ENCODE measurements around the gene HS3ST6. TPM values are rescaled to one million over a fixed set of nuclear protein-coding genes. Genes with fewer than 3 reads are reported as not detected.
"Not testable (repeated sequence)": the region's sequence is repeated elsewhere in the genome, so short reads cannot be mapped to it uniquely, and the experiment has no call there.

HS3ST6 gene
- 1.8 TPM for total RNA-seq
- 1.6 TPM for polyA plus RNA-seq

- no peak for DNase-seq (ENCODE audit: extremely low spot score)
- 4% methylated on average over 69 of the region's 71 CpGs for WGBS
- H3K27ac ChIP-seq (ENCODE audit: low read depth), result no peak within 1 kb of the TSS
- no peaks in the 10 kb centered on the region for H3K36me3 ChIP-seq (ENCODE audit: insufficient read depth)
- no peaks in the 10 kb centered on the region for H3K4me1 ChIP-seq (ENCODE audit: insufficient read depth)
- peak within 1 kb of the TSS; percentile 38 for H3K4me3 ChIP-seq (ENCODE audit: low read depth, low read length)
These were observed at the start of gene HS3ST6 for GRCh38 chr16:1918351-1919326. HS3ST6 (minus strand) TSS chr16:1918415; CDS start chr16:1918323, 92 bp downstream.

- no peaks in the 10 kb centered on the region for H3K36me3 ChIP-seq (ENCODE audit: insufficient read depth)
- H3K27ac ChIP-seq (ENCODE audit: low read depth), result no peak within 1 kb of the TSS
- H3K4me1 ChIP-seq (ENCODE audit: insufficient read depth), result peaks cover 1% of the 10 kb centered on the region
- no peak within 1 kb of the TSS for H3K4me3 ChIP-seq (ENCODE audit: low read depth, low read length)
- DNase-seq (ENCODE audit: extremely low spot score), result no peak
- 97% methylated on average over 6 of the region's 6 CpGs for WGBS
These were observed 48.2 kb upstream of the HS3ST6 start, which contains the start of gene RNF151 for GRCh38 chr16:1966460-1966859. RNF151 (plus strand) TSS chr16:1966856; CDS start chr16:1966882, 26 bp downstream.

- no peak for DNase-seq (ENCODE audit: extremely low spot score)
- 22% methylated on average over 24 of the region's 24 CpGs for WGBS
- Histone ChIP-seq H3K36me3 (ENCODE audit: insufficient read depth) (no peaks in the 10 kb centered on the region), H3K27ac (ENCODE audit: low read depth) (peak overlapping the region; percentile 90), H3K4me1 (ENCODE audit: insufficient read depth) (no peaks in the 10 kb centered on the region), H3K4me3 (ENCODE audit: low read depth, low read length) (peak overlapping the region; percentile 68)
These were observed 47.3 kb upstream of the HS3ST6 start for GRCh38 chr16:1965396-1966001.

GRCh38 chr16:1964506-1965395, 46.5 kb upstream of the HS3ST6 start, which contains the start of gene RPS2:
RPS2 (minus strand) TSS chr16:1964826; CDS start chr16:1964625, 201 bp downstream.
- Histone ChIP-seq H3K4me3 (ENCODE audit: low read depth, low read length) (peak within 1 kb of the TSS; percentile 68), H3K36me3 (ENCODE audit: insufficient read depth) (no peaks in the 10 kb centered on the region), H3K27ac (ENCODE audit: low read depth) (peak within 1 kb of the TSS; percentile 90), H3K4me1 (ENCODE audit: insufficient read depth) (no peaks in the 10 kb centered on the region)
- peak; percentile 96 for DNase-seq (ENCODE audit: extremely low spot score)
- WGBS, result under 1% methylated on average over 97 of the region's 97 CpGs

GRCh38 chr16:1963806-1964505, 45.7 kb upstream of the HS3ST6 start:
- 9% methylated on average over 44 of the region's 44 CpGs for WGBS
- Histone ChIP-seq H3K27ac (ENCODE audit: low read depth) (peak overlapping the region; percentile 89), H3K36me3 (ENCODE audit: insufficient read depth) (no peaks in the 10 kb centered on the region), H3K4me3 (ENCODE audit: low read depth, low read length) (peak overlapping the region; percentile 51), H3K4me1 (ENCODE audit: insufficient read depth) (no peaks in the 10 kb centered on the region)
- no peak for DNase-seq (ENCODE audit: extremely low spot score)

- not testable (repeated sequence) for H3K4me1 ChIP-seq (ENCODE audit: insufficient read depth); H3K27ac ChIP-seq (ENCODE audit: low read depth); H3K4me3 ChIP-seq (ENCODE audit: low read depth, low read length); DNase-seq (ENCODE audit: extremely low spot score); H3K36me3 ChIP-seq (ENCODE audit: insufficient read depth)
- 89% methylated on average over 37 of the region's 37 CpGs for WGBS
These were observed 44.2 kb upstream of the HS3ST6 start for GRCh38 chr16:1962161-1963153.

- DNase-seq (ENCODE audit: extremely low spot score), result no peak
- WGBS, result 63% methylated on average over 6 of the region's 6 CpGs
- no peak overlapping the region for H3K27ac ChIP-seq (ENCODE audit: low read depth)
- no peaks in the 10 kb centered on the region for H3K36me3 ChIP-seq (ENCODE audit: insufficient read depth)
- no peak overlapping the region for H3K4me3 ChIP-seq (ENCODE audit: low read depth, low read length)
- no peaks in the 10 kb centered on the region for H3K4me1 ChIP-seq (ENCODE audit: insufficient read depth)
These were observed 43.4 kb upstream of the HS3ST6 start for GRCh38 chr16:1961651-1962067.

- Histone ChIP-seq H3K27ac (ENCODE audit: low read depth) (no peak overlapping the region), H3K4me1 (ENCODE audit: insufficient read depth) (no peaks in the 10 kb centered on the region), H3K4me3 (ENCODE audit: low read depth, low read length) (no peak overlapping the region), H3K36me3 (ENCODE audit: insufficient read depth) (no peaks in the 10 kb centered on the region)
- 51% methylated on average over 20 of the region's 20 CpGs for WGBS
- DNase-seq (ENCODE audit: extremely low spot score), result no peak
These were observed 42.7 kb upstream of the HS3ST6 start for GRCh38 chr16:1960665-1961630.

GRCh38 chr16:1959269-1960039, 41.2 kb upstream of the HS3ST6 start, which contains the start of gene NDUFB10:
NDUFB10 (plus strand) TSS chr16:1959538; CDS start chr16:1959625, 87 bp downstream.
- Histone ChIP-seq H3K27ac (ENCODE audit: low read depth) (peak within 1 kb of the TSS; percentile 66), H3K36me3 (ENCODE audit: insufficient read depth) (no peaks in the 10 kb centered on the region), H3K4me1 (ENCODE audit: insufficient read depth) (no peaks in the 10 kb centered on the region), H3K4me3 (ENCODE audit: low read depth, low read length) (peak within 1 kb of the TSS; percentile 80)
- no peak for DNase-seq (ENCODE audit: extremely low spot score)
- under 1% methylated on average over 79 of the region's 79 CpGs for WGBS

GRCh38 chr16:1958715-1959268, 40.6 kb upstream of the HS3ST6 start:
- H3K4me1 ChIP-seq (ENCODE audit: insufficient read depth), result no peaks in the 10 kb centered on the region
- DNase-seq (ENCODE audit: extremely low spot score), result no peak
- no peak overlapping the region for H3K4me3 ChIP-seq (ENCODE audit: low read depth, low read length)
- WGBS, result 39% methylated on average over 14 of the region's 14 CpGs
- H3K36me3 ChIP-seq (ENCODE audit: insufficient read depth), result no peaks in the 10 kb centered on the region
- H3K27ac ChIP-seq (ENCODE audit: low read depth), result no peak overlapping the region
